ENCODE measurements around the gene SH2D2A.

Gene SH2D2A

DNA sequence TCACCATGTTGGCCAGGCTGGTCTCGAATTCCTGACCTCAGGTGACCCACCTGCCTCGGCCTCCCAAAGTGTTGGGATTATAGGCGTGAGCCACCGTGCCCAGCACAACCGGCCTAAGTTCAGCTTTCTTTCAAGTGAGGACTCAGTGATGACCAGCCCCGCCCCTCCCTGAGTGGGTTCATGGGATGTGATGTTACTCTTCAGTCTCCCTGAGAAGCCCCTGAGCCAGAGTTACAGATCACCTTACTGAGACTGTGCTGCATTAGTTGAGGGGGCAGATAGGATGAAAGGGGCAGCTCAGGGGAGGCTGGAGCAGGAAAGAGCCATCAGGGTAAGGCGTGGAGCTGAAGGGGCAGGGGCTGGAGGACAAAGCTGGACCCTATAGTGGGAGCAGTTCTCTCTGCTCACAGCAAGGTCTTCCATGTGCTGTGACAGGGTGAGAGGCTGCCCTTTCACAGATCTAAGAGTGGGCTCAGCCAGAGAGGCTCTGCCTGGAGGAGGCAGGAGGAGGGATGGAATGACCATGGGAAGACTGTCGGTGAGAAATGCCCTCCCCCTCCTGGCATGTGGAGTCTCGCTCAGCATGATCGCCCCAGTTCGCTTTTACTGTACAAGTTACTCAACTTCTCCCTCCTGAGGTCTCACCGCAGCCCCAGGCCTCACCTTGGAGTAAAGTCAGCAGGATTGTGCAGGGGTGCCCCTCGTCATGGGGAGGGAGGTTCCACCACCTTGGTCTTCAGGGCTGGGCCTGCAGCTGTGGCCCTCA is 13.4 kb downstream of the SH2D2A start:
- no peak for DNase-seq (ENCODE audit: low read depth in 2 of 2)

DNA sequence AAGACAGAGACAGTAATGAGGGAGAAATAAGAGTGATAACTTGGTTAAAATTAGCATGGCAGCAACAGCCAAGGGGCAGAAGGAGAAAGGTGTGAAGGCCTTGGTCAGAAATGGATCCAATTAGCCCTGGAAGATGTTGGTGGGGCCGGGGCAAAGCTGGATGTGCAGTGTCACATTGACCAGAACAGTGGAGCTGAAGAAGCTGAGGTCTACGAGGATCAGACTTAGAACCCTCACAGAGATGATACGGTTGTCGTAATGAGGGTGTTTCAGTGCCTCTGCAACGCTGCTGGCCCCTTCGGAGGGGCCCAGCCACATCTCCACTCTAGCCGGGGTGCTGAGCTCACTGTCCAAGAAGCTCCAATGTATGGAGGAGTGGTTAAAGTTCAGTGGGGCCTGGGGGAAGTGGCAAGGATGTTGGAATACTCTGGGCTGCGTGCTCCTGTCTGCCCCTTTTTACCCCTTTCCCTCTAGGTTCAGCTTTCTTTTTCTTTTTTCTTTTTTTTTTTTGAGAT is 14.2 kb downstream of the SH2D2A start:
- no peak for DNase-seq (ENCODE audit: low read depth in 2 of 2)

DNA sequence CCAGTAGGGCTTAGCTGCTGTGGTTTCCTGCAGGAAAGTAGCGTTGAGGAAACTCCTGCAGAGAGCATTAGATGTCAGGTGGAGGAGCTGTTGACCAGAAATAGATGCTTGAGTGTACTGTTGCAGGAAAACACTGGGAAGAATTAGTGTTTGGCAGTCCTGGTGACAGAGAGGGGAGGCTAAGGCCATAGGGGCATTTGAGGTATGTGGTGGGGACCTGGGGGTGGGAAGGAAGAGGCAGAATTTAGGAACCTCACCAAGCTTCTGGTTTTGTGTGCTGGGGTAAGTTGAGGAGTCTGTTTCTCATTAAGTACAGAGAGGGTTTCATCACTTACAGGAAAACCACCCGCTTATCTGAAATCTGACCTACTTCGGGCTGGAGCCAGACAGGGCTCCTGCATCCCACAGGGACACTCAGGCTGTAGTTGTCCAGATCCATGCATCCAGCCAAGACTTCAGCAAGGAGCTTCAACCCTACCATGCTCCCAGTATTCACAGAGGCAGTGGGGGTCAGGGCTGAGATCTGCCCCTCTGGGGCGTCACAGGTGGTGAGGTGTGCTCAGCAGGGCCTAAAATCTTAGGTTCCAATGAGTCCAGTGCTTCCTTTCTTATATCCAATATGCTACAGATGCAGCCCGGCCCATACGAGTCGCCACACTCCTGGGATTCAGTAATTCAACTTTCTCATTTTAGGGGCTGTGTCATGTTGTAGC is 15.1 kb downstream of the SH2D2A start:
- no peak for DNase-seq (ENCODE audit: low read depth in 2 of 2)

DNA sequence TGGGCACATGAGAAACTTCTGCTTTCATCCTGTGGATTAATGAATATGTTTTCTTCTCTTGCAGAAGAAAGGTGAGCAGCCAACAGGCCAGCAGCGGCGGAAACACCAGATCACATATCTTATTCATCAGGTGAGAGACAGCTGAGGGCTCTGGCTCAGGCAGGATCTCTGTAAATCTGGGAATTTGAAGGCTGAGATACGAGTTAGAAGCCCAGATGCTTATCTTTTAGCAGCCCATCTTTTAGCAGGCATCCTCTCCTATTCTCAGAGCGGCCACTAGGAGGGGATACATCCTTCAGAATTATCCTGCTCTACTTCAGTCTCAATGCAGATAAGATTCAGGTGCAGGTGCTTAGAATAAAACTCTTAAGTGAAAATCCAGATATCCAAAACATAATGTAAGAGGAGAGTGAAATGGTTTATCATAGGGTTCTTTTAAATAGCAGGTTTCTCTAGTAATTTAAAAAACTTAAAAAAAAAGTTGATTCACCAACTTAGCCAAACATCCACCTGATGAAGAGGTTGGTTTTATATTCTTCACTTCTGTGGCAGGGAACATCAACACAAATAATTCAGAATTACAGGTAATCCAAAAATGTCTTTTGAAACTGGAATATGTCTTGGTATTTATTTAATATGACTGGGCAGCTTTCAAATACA is 19.3 kb downstream of the SH2D2A start:
- DNase-seq (ENCODE audit: low read depth in 2 of 2): no peak

DNA sequence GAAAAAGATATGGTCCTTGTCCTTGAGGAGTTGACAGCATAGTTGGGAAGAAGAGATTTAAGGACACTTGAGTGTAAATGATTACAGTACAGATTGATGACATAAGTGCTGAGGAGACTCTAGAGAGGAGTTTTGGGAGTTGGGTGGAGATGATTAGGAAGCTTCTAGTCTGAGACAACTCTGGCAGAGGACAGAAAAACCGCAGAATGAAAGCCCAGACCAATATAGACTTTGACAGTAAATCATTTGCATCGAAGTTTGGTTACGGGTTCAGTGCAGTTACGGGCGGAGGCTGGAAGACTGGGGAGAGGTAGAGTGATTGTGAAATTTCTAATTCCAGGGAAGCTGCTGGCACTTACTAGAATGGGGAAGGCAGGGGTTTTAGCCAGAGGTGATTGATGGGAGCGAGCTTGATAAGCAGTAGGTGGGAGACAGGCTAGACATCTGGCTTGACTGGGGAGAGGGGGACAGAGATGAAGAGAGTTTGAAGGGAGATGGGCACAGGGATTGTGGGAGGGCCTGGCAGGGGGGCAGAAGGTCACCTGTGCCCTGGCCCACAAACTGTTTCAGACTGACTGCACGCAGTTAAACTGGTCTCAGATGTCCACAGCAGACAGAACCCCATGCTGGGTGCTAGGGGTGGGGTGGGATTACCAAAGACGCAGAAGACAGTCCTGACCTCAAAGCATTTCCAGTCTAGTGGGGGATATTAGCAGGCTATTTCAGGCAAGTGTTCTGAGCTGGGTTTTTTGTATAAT is 20.1 kb downstream of the SH2D2A start:
- no peak for DNase-seq (ENCODE audit: low read depth in 2 of 2)

DNA sequence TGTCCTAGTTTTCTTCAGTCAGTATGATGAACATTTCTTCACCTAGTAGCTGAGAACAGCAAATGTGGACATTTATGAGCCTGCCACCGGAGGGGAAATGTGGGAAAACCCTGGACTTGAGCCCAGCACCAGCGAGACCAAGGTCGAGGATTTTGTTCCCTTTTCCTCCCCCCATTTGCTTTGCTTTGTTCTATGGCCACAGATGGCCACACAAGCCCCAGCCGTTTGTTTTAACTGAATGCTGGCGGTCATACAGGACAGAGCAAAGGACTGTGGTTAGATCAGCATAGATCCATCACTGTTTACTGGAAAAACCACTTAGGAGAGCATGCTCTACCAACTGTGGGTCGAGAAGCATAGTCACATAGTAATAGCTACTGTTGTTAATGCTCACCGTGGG is 20.9 kb downstream of the SH2D2A start:
- DNase-seq (ENCODE audit: low read depth in 2 of 2): no peak

DNA sequence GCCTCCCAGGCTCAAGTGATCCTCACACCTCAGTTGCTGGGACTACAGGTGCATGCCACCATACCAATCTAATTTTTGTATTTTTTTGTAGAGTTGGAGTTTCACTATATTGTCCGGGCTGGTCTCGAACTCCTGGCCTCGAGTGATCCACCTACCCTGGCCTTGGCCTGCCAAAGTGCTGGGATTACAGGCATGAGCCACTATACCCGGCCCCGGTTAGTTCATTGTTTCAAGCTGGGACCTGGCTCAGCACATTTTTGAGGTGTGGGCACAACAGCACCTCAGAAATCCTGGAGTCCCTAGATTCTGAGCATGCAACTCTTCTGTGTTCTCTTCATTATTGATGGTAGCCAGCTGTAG is 21.3 kb downstream of the SH2D2A start:
- DNase-seq (ENCODE audit: low read depth in 2 of 2): no peak

DNA sequence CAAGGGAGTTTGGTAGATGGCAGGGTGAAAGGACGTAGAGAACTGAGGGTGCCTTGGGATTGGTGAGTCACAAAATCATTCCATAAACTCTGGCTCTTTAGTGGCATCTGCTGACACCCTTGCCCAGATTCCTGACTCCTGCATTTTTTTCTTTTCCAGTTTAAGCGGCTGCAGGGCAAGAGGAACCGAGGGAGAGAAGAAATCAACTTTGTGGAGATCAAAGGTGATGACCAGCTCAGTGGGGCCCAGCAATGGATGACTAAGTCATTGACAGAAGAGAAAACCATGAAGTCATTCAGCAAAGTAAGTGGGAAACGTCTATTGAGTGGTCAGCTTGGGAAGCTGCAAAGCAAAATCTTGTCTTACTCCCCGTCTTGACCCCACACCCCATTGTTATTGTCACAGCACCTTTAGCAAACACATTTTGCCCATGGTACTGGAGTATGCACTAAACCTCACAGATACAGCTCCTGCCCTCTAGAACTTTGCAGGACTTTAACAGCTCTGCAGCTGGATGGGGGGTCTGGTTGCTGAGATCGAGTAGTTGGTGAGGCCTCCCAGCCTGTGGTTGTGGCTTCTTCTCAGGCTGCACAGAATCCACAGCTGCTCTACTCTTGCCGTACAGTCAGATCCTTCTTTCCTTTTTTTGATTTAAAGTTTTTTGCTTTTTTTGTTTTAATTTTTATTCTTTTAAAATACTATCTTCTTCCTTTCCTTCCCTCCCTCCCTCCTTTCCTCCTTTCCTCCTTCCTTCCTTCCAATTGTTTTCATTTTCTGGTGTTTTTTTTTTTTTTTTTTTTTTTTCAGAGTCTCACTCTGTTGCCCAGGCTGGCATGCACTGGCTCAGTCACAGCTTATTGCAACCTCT is 21.9 kb downstream of the SH2D2A start:
- DNase-seq (ENCODE audit: low read depth in 2 of 2): no peak

DNA sequence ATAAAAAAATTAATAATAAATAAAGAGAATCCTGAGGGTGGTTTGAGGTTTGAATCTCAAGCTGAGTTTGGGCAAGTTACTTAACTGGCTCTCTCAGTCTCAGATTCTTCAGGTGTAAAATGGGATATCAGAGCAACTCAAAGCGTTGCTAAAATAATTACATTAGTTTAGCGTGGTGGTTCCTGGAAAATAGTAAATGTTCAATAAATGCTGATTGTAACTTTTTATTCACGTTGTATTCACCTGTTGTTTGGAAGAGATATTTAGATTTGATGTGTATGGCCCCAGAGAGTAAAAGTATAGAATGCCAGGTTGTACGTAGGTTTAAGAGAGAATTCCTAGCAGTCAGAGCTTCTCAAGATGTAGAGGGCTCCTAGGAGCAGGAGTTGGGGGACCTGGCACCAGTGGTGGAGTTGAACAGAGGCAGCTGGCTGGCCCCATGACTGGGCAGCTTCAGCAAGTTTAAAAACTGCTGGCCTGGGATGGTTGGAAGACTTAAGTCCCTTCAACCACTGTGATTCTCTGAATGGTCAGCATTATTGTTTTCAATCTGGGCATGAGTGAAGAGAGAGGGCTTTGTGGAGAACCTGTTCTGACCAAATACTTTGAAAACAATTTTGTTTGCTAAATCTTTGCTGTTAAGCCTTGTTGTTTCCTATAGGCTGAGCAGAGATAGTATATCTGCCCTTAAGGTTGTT is 26.9 kb downstream of the SH2D2A start:
- no peak for DNase-seq (ENCODE audit: low read depth in 2 of 2)

DNA sequence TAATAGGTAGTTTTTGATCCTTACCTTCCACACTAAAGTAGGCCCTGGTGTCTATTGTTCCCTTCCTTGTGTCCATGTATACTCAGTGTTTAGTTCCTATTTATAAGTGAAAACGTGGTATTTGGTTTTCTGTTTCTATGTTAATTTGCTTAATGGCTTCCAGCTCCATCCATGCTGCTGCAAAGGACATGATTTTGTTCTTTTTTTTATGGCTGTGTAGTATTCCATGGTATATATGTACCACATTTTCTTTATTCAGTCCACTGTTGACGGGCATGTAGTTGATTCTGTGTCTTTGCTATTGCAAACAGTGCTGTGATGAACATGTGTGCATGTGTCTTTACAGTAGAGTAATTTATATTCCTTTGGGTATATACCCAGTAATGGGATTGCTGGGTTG is 28.5 kb downstream of the SH2D2A start:
- no peak for DNase-seq (ENCODE audit: low read depth in 2 of 2)

DNA sequence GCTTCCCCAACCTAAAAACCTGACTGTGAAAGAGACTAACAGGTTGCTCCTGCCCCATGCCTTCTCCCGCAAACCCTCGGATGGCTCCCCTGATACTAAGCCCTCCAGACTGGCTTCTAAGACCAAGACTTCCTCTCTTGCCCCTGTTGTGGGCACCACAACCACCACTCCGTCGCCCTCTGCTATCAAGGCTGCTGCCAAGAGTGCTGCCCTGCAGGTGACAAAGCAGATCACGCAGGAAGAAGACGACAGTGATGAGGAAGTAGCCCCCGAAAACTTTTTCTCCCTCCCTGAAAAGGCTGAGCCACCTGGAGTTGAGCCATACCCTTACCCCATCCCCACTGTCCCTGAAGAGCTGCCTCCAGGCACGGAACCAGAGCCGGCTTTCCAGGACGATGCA is 30.0 kb downstream of the SH2D2A start:
- DNase-seq (ENCODE audit: low read depth in 2 of 2): no peak

DNA sequence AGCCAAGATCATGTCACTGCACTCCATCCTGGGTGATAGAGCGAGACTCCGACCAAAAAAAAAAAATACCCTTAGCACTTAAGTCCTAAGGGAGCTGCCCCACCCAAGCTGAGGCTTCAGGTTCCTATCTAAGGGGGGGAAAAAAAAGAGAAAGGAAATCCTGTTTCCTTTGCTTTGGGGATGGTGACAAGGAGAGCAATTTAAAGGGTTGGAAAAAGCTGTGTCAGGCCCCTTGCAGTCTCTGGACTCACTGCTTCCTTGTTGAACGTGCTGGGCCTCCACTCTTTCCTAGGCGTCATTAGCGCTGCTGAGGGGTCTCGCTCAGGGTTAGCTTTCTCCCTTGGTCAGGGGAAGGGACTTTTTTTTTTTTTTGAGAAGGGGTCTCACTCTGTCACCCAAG is 31.2 kb downstream of the SH2D2A start:
- DNase-seq (ENCODE audit: low read depth in 2 of 2): no peak

DNA sequence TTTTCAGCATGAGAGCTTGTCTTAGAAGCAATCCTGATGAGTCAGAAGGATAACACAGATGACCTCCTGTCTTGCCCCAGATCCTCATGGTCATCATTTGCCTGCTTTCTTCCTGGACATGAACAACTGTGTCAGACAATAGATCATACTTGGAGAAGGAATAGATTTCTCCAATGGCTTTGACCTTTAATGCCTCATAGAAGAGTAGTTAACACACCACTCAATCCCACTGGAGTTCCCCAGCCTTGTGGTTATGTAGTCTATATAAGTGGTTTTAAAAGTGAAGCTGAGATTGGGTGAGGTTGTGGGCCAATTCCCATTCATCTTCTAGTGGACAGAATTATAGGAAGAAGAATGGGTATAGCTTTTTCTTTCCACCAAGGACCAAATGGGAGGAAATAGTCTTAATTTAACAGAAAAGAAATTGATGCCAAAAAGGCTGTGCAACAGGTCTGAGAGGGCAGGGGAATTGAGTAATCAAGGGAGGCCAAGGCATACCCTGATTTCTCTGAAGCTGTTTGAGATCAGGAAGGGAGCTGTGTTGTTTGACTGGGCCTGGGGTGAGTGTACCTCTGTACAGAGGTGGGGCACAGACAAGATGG is 35.0 kb downstream of the SH2D2A start:
- DNase-seq (ENCODE audit: low read depth in 2 of 2): no peak

DNA sequence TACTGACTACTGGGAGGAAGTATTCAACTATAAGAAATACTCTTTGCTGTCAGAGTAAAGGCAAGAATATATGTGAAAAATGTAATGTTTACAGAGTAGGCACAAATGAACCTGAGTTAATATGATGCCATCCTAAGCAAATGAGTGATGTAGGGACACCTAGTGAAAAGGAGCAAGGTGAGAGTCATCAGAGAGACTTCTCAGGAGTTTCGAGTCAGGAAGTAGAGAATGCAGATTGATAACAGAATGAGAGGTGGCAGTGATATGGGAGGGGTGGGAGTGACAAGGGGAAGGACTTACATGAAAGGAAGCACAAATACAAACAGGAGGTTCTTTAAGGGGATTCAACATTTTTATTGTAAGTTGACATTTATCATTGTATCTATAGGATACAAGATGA is 39.1 kb downstream of the SH2D2A start:
- DNase-seq (ENCODE audit: low read depth in 2 of 2): no peak

DNA sequence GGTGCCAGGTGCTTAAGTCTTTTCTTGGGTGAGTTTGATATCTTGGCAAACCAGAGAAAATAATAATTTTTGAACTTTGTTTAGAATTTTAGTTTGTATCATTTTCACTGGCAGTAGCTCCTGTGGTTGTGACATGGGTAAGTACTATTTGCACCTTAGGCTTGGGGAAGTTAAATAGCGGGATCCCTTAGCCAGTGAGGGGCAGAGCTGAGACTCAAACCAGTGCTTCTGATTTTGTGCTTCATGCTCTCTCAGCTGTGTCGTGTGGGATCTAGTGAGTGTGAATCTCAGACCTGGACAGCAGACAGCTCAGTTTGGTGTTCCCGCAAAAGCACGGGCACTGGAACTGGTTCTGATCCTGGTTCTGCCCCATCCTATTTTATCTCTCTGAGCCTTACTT is 39.7 kb downstream of the SH2D2A start:
- DNase-seq (ENCODE audit: low read depth in 2 of 2): no peak

DNA sequence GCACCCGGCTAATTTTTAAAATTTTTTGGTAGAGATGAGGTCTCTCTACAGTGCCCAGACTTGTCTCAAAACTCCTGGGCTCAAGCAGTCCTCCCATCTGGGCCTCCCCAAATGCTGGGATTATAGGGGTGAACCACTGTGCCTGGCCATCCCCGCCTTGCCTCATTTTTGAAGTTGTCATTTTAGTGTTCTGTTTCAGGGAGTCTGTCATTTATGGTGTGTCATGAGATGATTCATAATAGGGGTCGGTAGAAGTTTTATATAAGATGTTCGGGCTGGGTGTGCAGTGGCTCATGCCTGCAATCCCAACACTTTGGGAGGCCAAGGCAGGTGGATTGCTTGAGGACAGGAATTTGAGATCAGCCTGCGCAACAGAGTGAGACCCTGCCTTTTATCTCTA is 40.8 kb downstream of the SH2D2A start:
- no peak for DNase-seq (ENCODE audit: low read depth in 2 of 2)

DNA sequence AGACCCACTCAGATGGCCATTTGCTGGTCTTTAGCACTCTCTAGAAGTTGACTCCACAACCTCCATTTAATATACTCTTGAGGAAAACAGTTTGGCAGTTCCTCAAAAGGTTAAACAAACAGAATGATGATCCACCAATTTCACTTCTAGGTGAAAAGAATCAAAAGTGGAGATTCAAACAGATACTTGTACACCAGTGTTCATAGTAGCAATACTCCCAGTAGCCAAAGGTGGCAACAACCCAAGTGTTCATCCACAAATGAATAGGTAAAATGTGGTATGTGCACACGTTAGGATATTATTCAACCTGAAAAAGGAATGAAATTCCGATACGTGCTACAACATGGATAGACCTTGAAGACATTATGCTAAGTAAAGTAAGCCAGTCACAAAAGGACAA is 43.0 kb downstream of the SH2D2A start:
- DNase-seq (ENCODE audit: low read depth in 2 of 2): no peak

DNA sequence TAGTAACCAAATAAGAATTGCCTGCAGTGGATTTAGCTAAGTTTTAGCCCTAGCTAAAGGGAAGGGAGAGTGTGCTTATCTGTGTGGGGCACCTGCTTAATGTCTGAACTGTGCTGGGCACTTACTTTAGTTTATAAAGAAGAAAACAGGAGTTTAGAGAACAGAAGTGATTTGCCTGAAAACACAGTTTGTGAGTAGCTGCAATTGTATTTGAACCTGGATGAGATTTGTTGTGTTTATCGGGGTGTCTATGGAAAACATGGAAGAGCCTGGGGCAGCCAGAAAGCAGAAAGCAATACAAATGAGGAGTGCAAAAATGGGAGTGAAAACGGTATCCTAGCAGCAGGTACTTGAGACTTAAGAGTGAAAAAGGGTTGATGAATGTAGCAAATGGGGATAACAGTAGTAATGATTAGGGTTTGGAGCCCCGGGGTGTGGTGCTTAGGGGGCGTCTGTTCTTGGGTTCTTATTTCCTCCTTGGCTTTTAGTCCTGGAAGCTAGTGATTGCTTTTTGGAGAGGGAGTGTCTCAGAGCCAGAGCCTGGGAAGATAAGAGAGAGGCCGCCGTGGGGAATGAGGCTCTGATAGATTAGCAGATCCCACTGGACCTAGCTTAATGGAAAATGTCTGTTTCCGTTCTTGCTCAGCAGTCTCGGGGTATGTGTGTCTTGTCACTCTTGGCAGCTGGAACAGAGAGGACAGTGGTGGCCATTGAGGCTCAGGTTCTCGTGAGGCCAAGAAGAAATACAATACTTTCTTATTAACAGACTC is 43.7 kb downstream of the SH2D2A start:
- DNase-seq (ENCODE audit: low read depth in 2 of 2): no peak

DNA sequence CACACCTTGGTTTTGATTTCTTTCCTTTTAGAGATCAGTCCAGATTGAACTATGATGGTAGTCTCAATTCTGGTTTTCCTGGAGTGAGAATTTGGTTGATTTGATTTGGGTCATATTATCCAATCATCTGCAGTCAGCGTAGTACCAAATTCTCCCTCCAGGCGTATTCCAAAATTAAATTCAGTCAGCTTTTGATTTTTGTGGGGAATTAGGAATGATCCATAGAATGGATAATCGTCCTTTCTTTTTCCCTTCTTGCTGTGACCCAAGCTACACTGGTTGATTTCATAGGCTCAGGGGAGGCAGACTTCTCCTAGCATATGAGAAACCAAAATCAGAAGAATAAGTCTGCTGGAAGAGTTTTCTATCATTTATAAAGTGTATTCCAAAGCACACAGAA is 44.4 kb downstream of the SH2D2A start:
- no peak for DNase-seq (ENCODE audit: low read depth in 2 of 2)

All from stimulated activated CD8-positive, alpha-beta memory T cell treated with anti-CD3 and anti-CD28 coated beads, Interleukin-2, amount 100 ng/mL, for 48 hours (primary cell).